K562 (cell line): ENCODE data around the gene PRDM11. TPM values are rescaled to one million over a fixed set of nuclear protein-coding genes. Genes with fewer than 3 reads are reported as not detected.

Experiments
- ATAC-seq: fragments of 200-7000 bp; cut with Tn5 transposase; 3 replicates; pipeline ENCODE4 v1.9.1; 2020; ENCODE audit warnings: moderate library complexity
- BruUV-seq: library from RNA; stranded (reverse); fragments of 400-500 nt; replicated peaks from 2 replicates; lab custom pipeline; 2021; lab: Mats Ljungman, UMichigan
- CTCF ChIA-PET: fragments of 300-600 bp; formaldehyde crosslinking; extraction: SDS; loops from one replicate; lab custom pipeline; 2021; ENCODE audit warnings: low intra/inter-chr PET ratio; lab: Yijun Ruan, JAX
- POLR2A ChIA-PET: fragments of 300-600, 350-650 bp; sonication (Branson Sonifier 250); formaldehyde crosslinking; extraction: SDS; loops from one replicate; lab custom pipeline; 2021; ENCODE audit warnings: antibody characterized with exemption, inconsistent platforms; lab: Yijun Ruan, JAX
- DNase-seq, 4 experiments: peaks; one replicate each; pipeline versions ENCODE4 v3.0.0 to v3.0.0-alpha.2; 2011 to 2018; ENCODE audit warnings: low spot score in 3 of 4, mixed read lengths in 3 of 4; ENCODE audit errors: extremely low read depth in 1 of 4
- FAIRE-seq: peaks from 2 replicates; lab custom pipeline; 2011; peaks lifted over from hg19 to GRCh38; lab: Jason Lieb, UNC
- H2AFZ ChIP-seq: 2 replicates; pipeline ENCODE4 v1.6.0; 2011; ENCODE audit warnings: low read depth, low read length, control low read depth, inconsistent platforms
- H3K27ac ChIP-seq: fragments of 200-600 bp; 3 replicates; pipeline ENCODE4 v1.8.0; 2011; ENCODE audit warnings: low read depth, mild to moderate bottlenecking, control low read depth, inconsistent platforms, low read length, moderate library complexity, mixed read lengths; ENCODE audit errors: extremely low read depth
- H3K27me3 ChIP-seq, 2 experiments: fragments of 300-600 bp in 1 of 2; 2 replicates in 1 of 2; 3 replicates in 1 of 2; pipeline versions ENCODE4 v1.6.0 to v1.8.0; 2011; ENCODE audit warnings: inconsistent platforms in 2 of 2, low read length in 2 of 2, mild to moderate bottlenecking in 1 of 2, mixed read lengths in 1 of 2, moderate library complexity in 1 of 2; ENCODE audit not compliant: control insufficient read depth in 2 of 2, insufficient read depth in 2 of 2
- H3K36me3 ChIP-seq: fragments of 300-600 bp; 3 replicates; pipeline ENCODE4 v1.8.0; 2011; ENCODE audit warnings: mild to moderate bottlenecking, low read length, inconsistent platforms; ENCODE audit not compliant: control insufficient read depth, insufficient read depth
- H3K4me1 ChIP-seq, 2 experiments: fragments of 200-600 bp in 1 of 2; replicated peaks in 1 of 2; 2 replicates in 1 of 2; 3 replicates in 1 of 2; pipeline versions ENCODE4 v1.5.1 to v1.8.0; 2011; ENCODE audit warnings: inconsistent platforms in 2 of 2, low read length in 2 of 2, mild to moderate bottlenecking in 1 of 2, mixed read lengths in 1 of 2, moderate library complexity in 1 of 2; ENCODE audit not compliant: control insufficient read depth in 2 of 2, insufficient read depth in 2 of 2
- H3K4me2 ChIP-seq: 2 replicates; pipeline ENCODE4 v1.6.1; 2011; ENCODE audit warnings: low read length, control low read depth, inconsistent platforms, mixed read lengths; ENCODE audit not compliant: insufficient read depth
- H3K4me3 ChIP-seq: fragments of 200-600 bp; sonication (generic), shearing (Covaris generic); 2 replicates; pipeline ENCODE4 v1.5.1; 2016; ENCODE audit warnings: control low read depth, inconsistent platforms
- H3K79me2 ChIP-seq: fragments of 200-600 bp; 3 replicates; pipeline ENCODE4 v1.8.0; 2011; ENCODE audit warnings: low read length, inconsistent platforms; ENCODE audit not compliant: control insufficient read depth, insufficient read depth
- H3K9ac ChIP-seq, 2 experiments: 2 replicates each; pipeline versions ENCODE4 v1.6.0 to v1.6.1; 2011; ENCODE audit warnings: low read depth in 2 of 2, low read length in 2 of 2, control low read depth in 1 of 2, inconsistent platforms in 1 of 2, mild to moderate bottlenecking in 1 of 2, mixed read lengths in 1 of 2; ENCODE audit not compliant: insufficient read depth in 1 of 2
- H3K9me1 ChIP-seq: one replicate; pipeline ENCODE4 v1.6.0; 2011; ENCODE audit warnings: inconsistent platforms, mild to moderate bottlenecking, low read length, moderate library complexity; ENCODE audit not compliant: control insufficient read depth, insufficient read depth
- H3K9me3 ChIP-seq: replicated peaks from 2 replicates; pipeline ENCODE4 v1.5.1; 2011; ENCODE audit warnings: low read depth, low read length, inconsistent platforms; ENCODE audit not compliant: control insufficient read depth, insufficient read depth
- H4K20me1 ChIP-seq: replicated peaks from 2 replicates; pipeline ENCODE4 v1.6.1; 2011; ENCODE audit warnings: low read length, inconsistent platforms, mixed read lengths; ENCODE audit not compliant: control insufficient read depth, insufficient read depth
- NR2C2 ChIP-seq, 2 experiments: fragments of 200-800 bp in 1 of 2; sonication (Bioruptor generic) in 1 of 2; sonication (generic) in 1 of 2; formaldehyde crosslinking in 1 of 2; IDR thresholded peaks; 2 replicates each; pipeline versions ENCODE4 v1.6.1 to v1.8.0; 2016 to 2022; ENCODE audit warnings: mild to moderate bottlenecking in 1 of 2, missing compliant biosample characterization in 1 of 2, missing genetic modification characterization in 1 of 2, missing genetic modification reagents in 1 of 2
- SNIP1 ChIP-seq: fragments of 450-650 bp; IDR thresholded peaks from 2 replicates; pipeline ENCODE4 v1.7.1; 2017; ENCODE audit warnings: low read depth, mild to moderate bottlenecking
- WGBS: fragments of 100-300 bp; shearing (Covaris generic); methylation state at CpG from one replicate; pipeline ENCODE4 v1.1.6; 2016; ENCODE audit warnings: low coverage, mixed read lengths; ENCODE audit not compliant: insufficient coverage; ENCODE audit errors: missing lambda C conversion rate; 5-methylcytosine and 5-hydroxymethylcytosine counted together
- in situ Hi-C: fragments of 300-500 bp; cut with MboI; formaldehyde crosslinking; loops from 4 replicates; pipeline ENCODE4 v1.15.0; 2018; ENCODE audit warnings: inconsistent platforms, mixed read lengths
- intact Hi-C: fragments of 100-400 bp; cut with micrococcal nuclease; formaldehyde crosslinking; loops from 2 replicates; pipeline ENCODE4 v1.14.2; 2022
- polyA plus RNA-seq, 8 experiments: library from polyadenylated mRNA; depleted of rRNA in 4 of 8; stranded (reverse) in 5 of 8; unstranded in 3 of 8; fragments of >200 nt; fragmentation: Nextera tagmentation in 2 of 8; fragmentation: Illumina TruSeq in 1 of 8; extraction: Ambion mirVana in 2 of 8; extraction: Trizol in 1 of 8; gene quantifications; 2 replicates each; pipeline versions ENCODE4 v1.2.1 to v1.2.3, GENCODE V29; 2011 to 2014; ENCODE audit warnings: inconsistent platforms in 1 of 8, missing spikeins in 1 of 8
- total RNA-seq, 7 experiments: library from RNA; depleted of rRNA in 6 of 7; stranded (reverse); fragments of >200 nt in 6 of 7; fragmentation: Illumina TruSeq in 2 of 7; extraction: Trizol in 2 of 7; gene quantifications; 2 replicates each; pipeline versions ENCODE4 v1.2.1 to v1.2.3, GENCODE V29; 2011 to 2021; ENCODE audit warnings: low replicate concordance in 1 of 7
- TF ChIP-seq, protein P1 (sequence below), 2 experiments: IDR thresholded peaks in 1 of 2; conservative IDR thresholded peaks in 1 of 2; 2 replicates each; pipeline ENCODE4 v1.6.1; 2016; ENCODE audit warnings: low read depth in 2 of 2, mild to moderate bottlenecking in 1 of 2, missing compliant biosample characterization in 1 of 2, missing genetic modification characterization in 1 of 2, moderate library complexity in 1 of 2
- TF ChIP-seq, protein P2 (sequence below): fragments of 250-450 bp; sonication (Bioruptor Pico); IDR thresholded peaks from 2 replicates; pipeline ENCODE4 v1.8.0; 2021; ENCODE audit warnings: mild to moderate bottlenecking, moderate library complexity
- TF ChIP-seq, protein P3 (sequence below): fragments of 450-650 bp; IDR thresholded peaks from 2 replicates; pipeline ENCODE4 v1.6.1; 2016; ENCODE audit warnings: mild to moderate bottlenecking, moderate library complexity

PRDM11 gene
- total and polyA plus RNA-seq, 9 of the 15 experiments (the other 6 are each of a cell fraction or from before 2014, with no cell fraction given): 0.01 to 1.1 (median 0.29) TPM

DNA sequence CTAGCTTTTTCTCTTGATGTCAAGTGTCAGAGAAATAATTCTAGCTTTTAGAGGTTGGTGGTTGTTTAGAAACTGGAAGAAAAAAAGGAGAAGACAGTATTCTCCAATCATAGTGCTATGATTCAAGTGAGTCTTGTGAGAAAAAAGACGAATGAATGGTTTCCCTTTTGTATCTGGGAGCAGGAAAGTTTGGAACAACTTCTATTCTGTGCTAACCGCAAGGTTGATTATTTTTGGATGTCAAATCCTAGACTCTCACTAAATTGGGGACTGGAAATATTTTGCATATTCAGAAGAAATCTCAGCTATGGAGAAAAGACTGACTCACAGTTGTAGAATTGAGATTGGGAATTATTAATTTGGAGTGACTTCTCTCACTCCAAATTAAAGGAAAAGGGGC, 70.5 kb downstream of the PRDM11 start:
- H3K9me3 ChIP-seq: no peaks in the 10 kb centered on the region
- H2AFZ ChIP-seq: no peak overlapping the region
- intact Hi-C loops (loop anchor here (10.0 kb wide), 1 partner anchor 118 kb away; no protein-coding TSS in a partner anchor), in situ Hi-C loops (no loop called here)
- H3K9me1 ChIP-seq: peaks cover 3% of the 10 kb centered on the region
- DNase-seq (no peak), FAIRE-seq (no peak), ATAC-seq (no peak)
- H3K27me3 ChIP-seq: peaks cover 0 to 25% of the 10 kb centered on the region in 2 experiments; a peak in 2 of 5 replicates
- no peak overlapping the region for H3K9ac ChIP-seq
- H3K79me2 ChIP-seq: no peaks in the 10 kb centered on the region
- H3K4me2 ChIP-seq: no peak overlapping the region
- no peak overlapping the region for H3K4me3 ChIP-seq
- peaks cover 8% of the 10 kb centered on the region; the same call in 1 of the 2 replicates for H4K20me1 ChIP-seq
- H3K36me3 ChIP-seq: no peaks in the 10 kb centered on the region
- POLR2A ChIA-PET: no interaction called here
- peaks cover 0 to 10% of the 10 kb centered on the region in 2 experiments; a peak in 1 of 5 replicates for H3K4me1 ChIP-seq
- 3% methylated on average over 2 of the region's 2 CpGs for WGBS
- no peak overlapping the region for H3K27ac ChIP-seq
- no TSS peak for BruUV-seq
- CTCF ChIA-PET: no interaction called here
- TF ChIP-seq, protein P1, sequence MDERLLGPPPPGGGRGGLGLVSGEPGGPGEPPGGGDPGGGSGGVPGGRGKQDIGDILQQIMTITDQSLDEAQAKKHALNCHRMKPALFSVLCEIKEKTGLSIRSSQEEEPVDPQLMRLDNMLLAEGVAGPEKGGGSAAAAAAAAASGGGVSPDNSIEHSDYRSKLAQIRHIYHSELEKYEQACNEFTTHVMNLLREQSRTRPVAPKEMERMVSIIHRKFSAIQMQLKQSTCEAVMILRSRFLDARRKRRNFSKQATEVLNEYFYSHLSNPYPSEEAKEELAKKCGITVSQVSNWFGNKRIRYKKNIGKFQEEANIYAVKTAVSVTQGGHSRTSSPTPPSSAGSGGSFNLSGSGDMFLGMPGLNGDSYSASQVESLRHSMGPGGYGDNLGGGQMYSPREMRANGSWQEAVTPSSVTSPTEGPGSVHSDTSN (CRISPR knock-in tag; IDR thresholded peaks at IDR 0.05; ENCODE audit: low read depth): no peak
- TF ChIP-seq, protein P1 (tag; conservative IDR thresholded peaks at IDR 0.05; ENCODE audit: low read depth): no peak
- TF ChIP-seq SNIP1 (no peak), NR2C2 (CRISPR knock-in tag; IDR thresholded peaks at IDR 0.05) (no peak), NR2C2 (tag; IDR thresholded peaks at IDR 0.05) (no peak)
- TF ChIP-seq, protein P2, sequence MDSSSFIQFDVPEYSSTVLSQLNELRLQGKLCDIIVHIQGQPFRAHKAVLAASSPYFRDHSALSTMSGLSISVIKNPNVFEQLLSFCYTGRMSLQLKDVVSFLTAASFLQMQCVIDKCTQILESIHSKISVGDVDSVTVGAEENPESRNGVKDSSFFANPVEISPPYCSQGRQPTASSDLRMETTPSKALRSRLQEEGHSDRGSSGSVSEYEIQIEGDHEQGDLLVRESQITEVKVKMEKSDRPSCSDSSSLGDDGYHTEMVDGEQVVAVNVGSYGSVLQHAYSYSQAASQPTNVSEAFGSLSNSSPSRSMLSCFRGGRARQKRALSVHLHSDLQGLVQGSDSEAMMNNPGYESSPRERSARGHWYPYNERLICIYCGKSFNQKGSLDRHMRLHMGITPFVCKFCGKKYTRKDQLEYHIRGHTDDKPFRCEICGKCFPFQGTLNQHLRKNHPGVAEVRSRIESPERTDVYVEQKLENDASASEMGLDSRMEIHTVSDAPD (CRISPR knock-in tag): no peak
- TF ChIP-seq, protein P3, sequence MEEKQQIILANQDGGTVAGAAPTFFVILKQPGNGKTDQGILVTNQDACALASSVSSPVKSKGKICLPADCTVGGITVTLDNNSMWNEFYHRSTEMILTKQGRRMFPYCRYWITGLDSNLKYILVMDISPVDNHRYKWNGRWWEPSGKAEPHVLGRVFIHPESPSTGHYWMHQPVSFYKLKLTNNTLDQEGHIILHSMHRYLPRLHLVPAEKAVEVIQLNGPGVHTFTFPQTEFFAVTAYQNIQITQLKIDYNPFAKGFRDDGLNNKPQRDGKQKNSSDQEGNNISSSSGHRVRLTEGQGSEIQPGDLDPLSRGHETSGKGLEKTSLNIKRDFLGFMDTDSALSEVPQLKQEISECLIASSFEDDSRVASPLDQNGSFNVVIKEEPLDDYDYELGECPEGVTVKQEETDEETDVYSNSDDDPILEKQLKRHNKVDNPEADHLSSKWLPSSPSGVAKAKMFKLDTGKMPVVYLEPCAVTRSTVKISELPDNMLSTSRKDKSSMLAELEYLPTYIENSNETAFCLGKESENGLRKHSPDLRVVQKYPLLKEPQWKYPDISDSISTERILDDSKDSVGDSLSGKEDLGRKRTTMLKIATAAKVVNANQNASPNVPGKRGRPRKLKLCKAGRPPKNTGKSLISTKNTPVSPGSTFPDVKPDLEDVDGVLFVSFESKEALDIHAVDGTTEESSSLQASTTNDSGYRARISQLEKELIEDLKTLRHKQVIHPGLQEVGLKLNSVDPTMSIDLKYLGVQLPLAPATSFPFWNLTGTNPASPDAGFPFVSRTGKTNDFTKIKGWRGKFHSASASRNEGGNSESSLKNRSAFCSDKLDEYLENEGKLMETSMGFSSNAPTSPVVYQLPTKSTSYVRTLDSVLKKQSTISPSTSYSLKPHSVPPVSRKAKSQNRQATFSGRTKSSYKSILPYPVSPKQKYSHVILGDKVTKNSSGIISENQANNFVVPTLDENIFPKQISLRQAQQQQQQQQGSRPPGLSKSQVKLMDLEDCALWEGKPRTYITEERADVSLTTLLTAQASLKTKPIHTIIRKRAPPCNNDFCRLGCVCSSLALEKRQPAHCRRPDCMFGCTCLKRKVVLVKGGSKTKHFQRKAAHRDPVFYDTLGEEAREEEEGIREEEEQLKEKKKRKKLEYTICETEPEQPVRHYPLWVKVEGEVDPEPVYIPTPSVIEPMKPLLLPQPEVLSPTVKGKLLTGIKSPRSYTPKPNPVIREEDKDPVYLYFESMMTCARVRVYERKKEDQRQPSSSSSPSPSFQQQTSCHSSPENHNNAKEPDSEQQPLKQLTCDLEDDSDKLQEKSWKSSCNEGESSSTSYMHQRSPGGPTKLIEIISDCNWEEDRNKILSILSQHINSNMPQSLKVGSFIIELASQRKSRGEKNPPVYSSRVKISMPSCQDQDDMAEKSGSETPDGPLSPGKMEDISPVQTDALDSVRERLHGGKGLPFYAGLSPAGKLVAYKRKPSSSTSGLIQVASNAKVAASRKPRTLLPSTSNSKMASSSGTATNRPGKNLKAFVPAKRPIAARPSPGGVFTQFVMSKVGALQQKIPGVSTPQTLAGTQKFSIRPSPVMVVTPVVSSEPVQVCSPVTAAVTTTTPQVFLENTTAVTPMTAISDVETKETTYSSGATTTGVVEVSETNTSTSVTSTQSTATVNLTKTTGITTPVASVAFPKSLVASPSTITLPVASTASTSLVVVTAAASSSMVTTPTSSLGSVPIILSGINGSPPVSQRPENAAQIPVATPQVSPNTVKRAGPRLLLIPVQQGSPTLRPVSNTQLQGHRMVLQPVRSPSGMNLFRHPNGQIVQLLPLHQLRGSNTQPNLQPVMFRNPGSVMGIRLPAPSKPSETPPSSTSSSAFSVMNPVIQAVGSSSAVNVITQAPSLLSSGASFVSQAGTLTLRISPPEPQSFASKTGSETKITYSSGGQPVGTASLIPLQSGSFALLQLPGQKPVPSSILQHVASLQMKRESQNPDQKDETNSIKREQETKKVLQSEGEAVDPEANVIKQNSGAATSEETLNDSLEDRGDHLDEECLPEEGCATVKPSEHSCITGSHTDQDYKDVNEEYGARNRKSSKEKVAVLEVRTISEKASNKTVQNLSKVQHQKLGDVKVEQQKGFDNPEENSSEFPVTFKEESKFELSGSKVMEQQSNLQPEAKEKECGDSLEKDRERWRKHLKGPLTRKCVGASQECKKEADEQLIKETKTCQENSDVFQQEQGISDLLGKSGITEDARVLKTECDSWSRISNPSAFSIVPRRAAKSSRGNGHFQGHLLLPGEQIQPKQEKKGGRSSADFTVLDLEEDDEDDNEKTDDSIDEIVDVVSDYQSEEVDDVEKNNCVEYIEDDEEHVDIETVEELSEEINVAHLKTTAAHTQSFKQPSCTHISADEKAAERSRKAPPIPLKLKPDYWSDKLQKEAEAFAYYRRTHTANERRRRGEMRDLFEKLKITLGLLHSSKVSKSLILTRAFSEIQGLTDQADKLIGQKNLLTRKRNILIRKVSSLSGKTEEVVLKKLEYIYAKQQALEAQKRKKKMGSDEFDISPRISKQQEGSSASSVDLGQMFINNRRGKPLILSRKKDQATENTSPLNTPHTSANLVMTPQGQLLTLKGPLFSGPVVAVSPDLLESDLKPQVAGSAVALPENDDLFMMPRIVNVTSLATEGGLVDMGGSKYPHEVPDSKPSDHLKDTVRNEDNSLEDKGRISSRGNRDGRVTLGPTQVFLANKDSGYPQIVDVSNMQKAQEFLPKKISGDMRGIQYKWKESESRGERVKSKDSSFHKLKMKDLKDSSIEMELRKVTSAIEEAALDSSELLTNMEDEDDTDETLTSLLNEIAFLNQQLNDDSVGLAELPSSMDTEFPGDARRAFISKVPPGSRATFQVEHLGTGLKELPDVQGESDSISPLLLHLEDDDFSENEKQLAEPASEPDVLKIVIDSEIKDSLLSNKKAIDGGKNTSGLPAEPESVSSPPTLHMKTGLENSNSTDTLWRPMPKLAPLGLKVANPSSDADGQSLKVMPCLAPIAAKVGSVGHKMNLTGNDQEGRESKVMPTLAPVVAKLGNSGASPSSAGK: no peak
